Ramos (cell line): ENCODE results near the gene ADAMTS17.
"Not testable (repeated sequence)": the region's sequence is repeated elsewhere in the genome, so short reads cannot be mapped to it uniquely, and the experiment has no call there.

Experiments
- in situ Hi-C: fragments of 300-500 bp; cut with MboI; formaldehyde crosslinking; loops from one replicate; pipeline ENCODE4 v1.14.3; 2022; ENCODE audit warnings: low sequenced_read_pairs; ENCODE audit not compliant: unreplicated experiment

The ADAMTS17 gene

GRCh38 chr15:100341239-100341749 lies 481 bp downstream of the ADAMTS17 start:
- in situ Hi-C loops, result no loop called here

GRCh38 chr15:100340721-100341238 lies 995 bp downstream of the ADAMTS17 start:
- in situ Hi-C loops, result no loop called here

- in situ Hi-C loops, result no loop called here
Measured at GRCh38 chr15:100339999-100340398, 1.8 kb downstream of the ADAMTS17 start.

GRCh38 chr15:100339451-100339850 lies 2.3 kb downstream of the ADAMTS17 start:
- in situ Hi-C loops, result not testable (repeated sequence)

- in situ Hi-C loops, result no loop called here
Measured at GRCh38 chr15:100338971-100339444, 2.8 kb downstream of the ADAMTS17 start.

- in situ Hi-C loops, result no loop called here
Measured at GRCh38 chr15:100338247-100338646, 3.5 kb downstream of the ADAMTS17 start.

- in situ Hi-C loops, result no loop called here
Measured at GRCh38 chr15:100337096-100338044, 4.4 kb downstream of the ADAMTS17 start.

GRCh38 chr15:100336061-100336460 lies 5.7 kb downstream of the ADAMTS17 start:
- in situ Hi-C loops, result no loop called here

- in situ Hi-C loops, result no loop called here
Measured at GRCh38 chr15:100335335-100335999, 6.3 kb downstream of the ADAMTS17 start.

GRCh38 chr15:100334905-100335304 lies 6.9 kb downstream of the ADAMTS17 start:
- in situ Hi-C loops, result no loop called here

- in situ Hi-C loops, result no loop called here
Measured at GRCh38 chr15:100334456-100334855, 7.3 kb downstream of the ADAMTS17 start.

GRCh38 chr15:100334015-100334414 lies 7.8 kb downstream of the ADAMTS17 start:
- in situ Hi-C loops, result no loop called here

- in situ Hi-C loops, result no loop called here
Measured at GRCh38 chr15:100333236-100333635, 8.5 kb downstream of the ADAMTS17 start.

- in situ Hi-C loops, result no loop called here
Measured at GRCh38 chr15:100332721-100333120, 9.1 kb downstream of the ADAMTS17 start.

GRCh38 chr15:100332231-100332630 lies 9.5 kb downstream of the ADAMTS17 start:
- in situ Hi-C loops, result no loop called here

GRCh38 chr15:100330629-100331215 lies 11.1 kb downstream of the ADAMTS17 start:
- in situ Hi-C loops, result no loop called here

GRCh38 chr15:100330221-100330620 lies 11.6 kb downstream of the ADAMTS17 start:
- in situ Hi-C loops, result no loop called here

GRCh38 chr15:100328796-100329195 lies 13.0 kb downstream of the ADAMTS17 start:
- in situ Hi-C loops, result no loop called here

- in situ Hi-C loops, result no loop called here
Measured at GRCh38 chr15:100318880-100319279, 22.9 kb downstream of the ADAMTS17 start.

GRCh38 chr15:100314809-100315400 lies 26.9 kb downstream of the ADAMTS17 start:
- in situ Hi-C loops, result no loop called here
